Measurements from ENCODE around the gene ITGBL1. TPM values are rescaled to one million over a fixed set of nuclear protein-coding genes. Genes with fewer than 3 reads are reported as not detected.

Gene ITGBL1
- total and polyA plus RNA-seq, 2 of the 4 experiments (the other 2 are of a cell fraction) = 22.2 to 24.2 TPM

DNA sequence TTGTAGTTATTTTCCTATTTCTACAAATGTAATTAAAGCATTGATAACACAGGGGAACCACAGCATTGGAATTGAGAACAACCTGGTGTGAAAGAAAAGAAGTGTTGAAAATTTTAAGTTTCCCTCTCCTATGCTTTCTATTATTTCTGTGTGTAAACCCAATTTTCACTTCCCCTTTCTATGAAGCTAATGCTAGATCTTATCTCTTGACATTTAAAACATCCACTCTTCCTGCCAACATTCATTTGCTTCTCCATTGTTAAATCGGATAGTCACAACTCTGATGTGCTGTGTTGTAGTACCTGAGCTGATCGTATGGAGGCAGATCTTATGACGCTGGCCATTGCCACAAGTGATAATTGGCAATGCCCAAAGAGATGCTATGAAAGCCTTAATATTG is 203.0 kb downstream of the ITGBL1 start:
- in situ Hi-C loops (cut with MboI; ENCODE audit: low sequenced_read_pairs) = no loop called here

More for the DNA sequence above, 203.0 kb downstream of the ITGBL1 start:
- Histone ChIP-seq H4K5ac (ENCODE audit: low read depth, low read length) (no peak overlapping the region), H3K56ac (ENCODE audit: extremely low read depth, insufficient read depth, low read length) (no peak overlapping the region), H2BK15ac (ENCODE audit: low read depth, low read length) (no peak overlapping the region), H2AK9ac (replicated peaks; ENCODE audit: low read depth, low read length, poor library complexity) (no peak overlapping the region), H4K8ac (ENCODE audit: low read depth in 2 of 2, low read length in 2 of 2) (no peak overlapping the region), H3K9ac (ENCODE audit: low read depth, low read length) (no peak overlapping the region), H3K27me3 (ENCODE audit: control insufficient read depth, insufficient read depth, low read length) (no peaks in the 10 kb centered on the region), H4K20me1 (ENCODE audit: insufficient read depth, low read length) (no peaks in the 10 kb centered on the region), H3K23ac (ENCODE audit: low read depth, low read length) (no peak overlapping the region), H4K91ac (ENCODE audit: insufficient read depth, low read depth, low read length) (no peak overlapping the region), H3K9me1 (ENCODE audit: insufficient read depth, low read length) (no peaks in the 10 kb centered on the region), H3K14ac (replicated peaks; ENCODE audit: low read depth, low read length) (no peak overlapping the region), H2BK5ac (ENCODE audit: low read depth, low read length, poor library complexity, severe bottlenecking) (no peak overlapping the region), H3K4me1 (ENCODE audit: control insufficient read depth, insufficient read depth, low read length) (no peaks in the 10 kb centered on the region), H3K79me1 (ENCODE audit: low read depth in 1 of 2, low read length in 2 of 2) (no peaks in the 10 kb centered on the region), H2AK5ac (ENCODE audit: low read depth, low read length) (no peak overlapping the region), H2BK20ac (ENCODE audit: low read depth, low read length) (no peak overlapping the region), H3K4me2 (ENCODE audit: low read depth, low read length) (no peak overlapping the region), H2BK120ac (ENCODE audit: low read depth, low read length) (no peak overlapping the region), H3K4me3 (ENCODE audit: insufficient read depth, low read depth, low read length) (no peak overlapping the region), H3K9me3 (ENCODE audit: control insufficient read depth, insufficient read depth, low read length) (no peaks in the 10 kb centered on the region), H2AFZ (replicated peaks; ENCODE audit: low read length, poor library complexity) (no peak overlapping the region), H3K36me3 (ENCODE audit: control insufficient read depth, insufficient read depth, low read length) (no peaks in the 10 kb centered on the region), H3K27ac (ENCODE audit: insufficient read depth, low read length) (no peak overlapping the region), H3K18ac (ENCODE audit: low read depth, low read length) (no peak overlapping the region), H3K4ac (ENCODE audit: low read depth, low read length) (no peak overlapping the region)
- intact Hi-C loops (cut with micrococcal nuclease) = no loop called here
- dilution Hi-C loops (cut with HindIII; ENCODE audit: low sequenced_read_pairs, unreplicated experiment) = no loop called here
- CTCF ChIA-PET = no interaction called here
- TF ChIP-seq POLR2A (IDR thresholded peaks at IDR 0.05; ENCODE audit: low read depth, low read length) = no peak
- TF ChIP-seq RAD21 (IDR thresholded peaks at IDR 0.05; ENCODE audit: low read length) = no peak
- no peak for TF ChIP-seq SMC3 (IDR thresholded peaks at IDR 0.05; ENCODE audit: low read depth, low read length)
- TF ChIP-seq, protein P1, sequence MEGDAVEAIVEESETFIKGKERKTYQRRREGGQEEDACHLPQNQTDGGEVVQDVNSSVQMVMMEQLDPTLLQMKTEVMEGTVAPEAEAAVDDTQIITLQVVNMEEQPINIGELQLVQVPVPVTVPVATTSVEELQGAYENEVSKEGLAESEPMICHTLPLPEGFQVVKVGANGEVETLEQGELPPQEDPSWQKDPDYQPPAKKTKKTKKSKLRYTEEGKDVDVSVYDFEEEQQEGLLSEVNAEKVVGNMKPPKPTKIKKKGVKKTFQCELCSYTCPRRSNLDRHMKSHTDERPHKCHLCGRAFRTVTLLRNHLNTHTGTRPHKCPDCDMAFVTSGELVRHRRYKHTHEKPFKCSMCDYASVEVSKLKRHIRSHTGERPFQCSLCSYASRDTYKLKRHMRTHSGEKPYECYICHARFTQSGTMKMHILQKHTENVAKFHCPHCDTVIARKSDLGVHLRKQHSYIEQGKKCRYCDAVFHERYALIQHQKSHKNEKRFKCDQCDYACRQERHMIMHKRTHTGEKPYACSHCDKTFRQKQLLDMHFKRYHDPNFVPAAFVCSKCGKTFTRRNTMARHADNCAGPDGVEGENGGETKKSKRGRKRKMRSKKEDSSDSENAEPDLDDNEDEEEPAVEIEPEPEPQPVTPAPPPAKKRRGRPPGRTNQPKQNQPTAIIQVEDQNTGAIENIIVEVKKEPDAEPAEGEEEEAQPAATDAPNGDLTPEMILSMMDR (conservative IDR thresholded peaks at IDR 0.05; ENCODE audit: low read depth, low read length) = no peak
- no peak for TF ChIP-seq BHLHE40 (IDR thresholded peaks at IDR 0.05; ENCODE audit: low read depth, low read length)
- TF ChIP-seq CHD1 (IDR thresholded peaks at IDR 0.05; ENCODE audit: low read depth, low read length) = no peak
- no peak for TF ChIP-seq FOS (IDR thresholded peaks at IDR 0.05; ENCODE audit: low read depth, low read length)
- no peak for TF ChIP-seq RCOR1 (IDR thresholded peaks at IDR 0.05; ENCODE audit: insufficient replicate concordance, low read length)
- TF ChIP-seq MAZ (IDR thresholded peaks at IDR 0.05; ENCODE audit: borderline replicate concordance, low read depth, low read length) = no peak
- TF ChIP-seq, protein P2, sequence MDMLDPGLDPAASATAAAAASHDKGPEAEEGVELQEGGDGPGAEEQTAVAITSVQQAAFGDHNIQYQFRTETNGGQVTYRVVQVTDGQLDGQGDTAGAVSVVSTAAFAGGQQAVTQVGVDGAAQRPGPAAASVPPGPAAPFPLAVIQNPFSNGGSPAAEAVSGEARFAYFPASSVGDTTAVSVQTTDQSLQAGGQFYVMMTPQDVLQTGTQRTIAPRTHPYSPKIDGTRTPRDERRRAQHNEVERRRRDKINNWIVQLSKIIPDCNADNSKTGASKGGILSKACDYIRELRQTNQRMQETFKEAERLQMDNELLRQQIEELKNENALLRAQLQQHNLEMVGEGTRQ (IDR thresholded peaks at IDR 0.05; ENCODE audit: low read depth, low read length) = no peak
- TF ChIP-seq MXI1 (IDR thresholded peaks at IDR 0.05; ENCODE audit: borderline replicate concordance, low read depth, low read length) = no peak
- no peak for TF ChIP-seq NFE2L2 (IDR thresholded peaks at IDR 0.05; ENCODE audit: low read depth, low read length)
- TF ChIP-seq, protein P3, sequence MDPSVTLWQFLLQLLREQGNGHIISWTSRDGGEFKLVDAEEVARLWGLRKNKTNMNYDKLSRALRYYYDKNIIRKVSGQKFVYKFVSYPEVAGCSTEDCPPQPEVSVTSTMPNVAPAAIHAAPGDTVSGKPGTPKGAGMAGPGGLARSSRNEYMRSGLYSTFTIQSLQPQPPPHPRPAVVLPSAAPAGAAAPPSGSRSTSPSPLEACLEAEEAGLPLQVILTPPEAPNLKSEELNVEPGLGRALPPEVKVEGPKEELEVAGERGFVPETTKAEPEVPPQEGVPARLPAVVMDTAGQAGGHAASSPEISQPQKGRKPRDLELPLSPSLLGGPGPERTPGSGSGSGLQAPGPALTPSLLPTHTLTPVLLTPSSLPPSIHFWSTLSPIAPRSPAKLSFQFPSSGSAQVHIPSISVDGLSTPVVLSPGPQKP (IDR thresholded peaks at IDR 0.05; ENCODE audit: borderline replicate concordance, low read depth, low read length) = no peak
- TF ChIP-seq CEBPB (IDR thresholded peaks at IDR 0.05; ENCODE audit: low read depth, low read length) = no peak
- no peak for TF ChIP-seq RFX5 (IDR thresholded peaks at IDR 0.05; ENCODE audit: low read depth, low read length)
- DNase-seq (no peak), ATAC-seq (ENCODE audit: low read depth) (no peak)
- BruUV-seq (replicated peaks) = no TSS peak
- 80% methylated on average over 2 of the region's 3 CpGs; no CpG with 5 or more reads in 1 of the 2 experiments for WGBS, 2 experiments (ENCODE audit: extremely low coverage in 2 of 2, insufficient read length in 1 of 2)
- POLR2A ChIA-PET (ENCODE audit: unreplicated experiment) = no interaction called here

All from IMR-90 (cell line).